ENCODE results near the gene HYAL3.

GRCh38 chr3:50245251-50245745, 53.9 kb downstream of the HYAL3 start:
- TF ChIP-seq, protein P1, sequence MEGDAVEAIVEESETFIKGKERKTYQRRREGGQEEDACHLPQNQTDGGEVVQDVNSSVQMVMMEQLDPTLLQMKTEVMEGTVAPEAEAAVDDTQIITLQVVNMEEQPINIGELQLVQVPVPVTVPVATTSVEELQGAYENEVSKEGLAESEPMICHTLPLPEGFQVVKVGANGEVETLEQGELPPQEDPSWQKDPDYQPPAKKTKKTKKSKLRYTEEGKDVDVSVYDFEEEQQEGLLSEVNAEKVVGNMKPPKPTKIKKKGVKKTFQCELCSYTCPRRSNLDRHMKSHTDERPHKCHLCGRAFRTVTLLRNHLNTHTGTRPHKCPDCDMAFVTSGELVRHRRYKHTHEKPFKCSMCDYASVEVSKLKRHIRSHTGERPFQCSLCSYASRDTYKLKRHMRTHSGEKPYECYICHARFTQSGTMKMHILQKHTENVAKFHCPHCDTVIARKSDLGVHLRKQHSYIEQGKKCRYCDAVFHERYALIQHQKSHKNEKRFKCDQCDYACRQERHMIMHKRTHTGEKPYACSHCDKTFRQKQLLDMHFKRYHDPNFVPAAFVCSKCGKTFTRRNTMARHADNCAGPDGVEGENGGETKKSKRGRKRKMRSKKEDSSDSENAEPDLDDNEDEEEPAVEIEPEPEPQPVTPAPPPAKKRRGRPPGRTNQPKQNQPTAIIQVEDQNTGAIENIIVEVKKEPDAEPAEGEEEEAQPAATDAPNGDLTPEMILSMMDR (conservative IDR thresholded peaks at IDR 0.05), result no peak
- TF ChIP-seq EZH2 (IDR thresholded peaks at IDR 0.05; ENCODE audit: low read depth), result no peak

Measured in PC-9 (cell line).